ENCODE data around the gene SEC14L3. TPM values are rescaled to one million over a fixed set of nuclear protein-coding genes. Genes with fewer than 3 reads are reported as not detected.
A peak's percentile ranks its signal among the peaks of the same experiment; 100 is the strongest.

The SEC14L3 gene
- total and polyA plus RNA-seq, 2 of the 13 experiments (the other 11 are each of a cell fraction or from before 2014, with no cell fraction given), result not detected

DNA sequence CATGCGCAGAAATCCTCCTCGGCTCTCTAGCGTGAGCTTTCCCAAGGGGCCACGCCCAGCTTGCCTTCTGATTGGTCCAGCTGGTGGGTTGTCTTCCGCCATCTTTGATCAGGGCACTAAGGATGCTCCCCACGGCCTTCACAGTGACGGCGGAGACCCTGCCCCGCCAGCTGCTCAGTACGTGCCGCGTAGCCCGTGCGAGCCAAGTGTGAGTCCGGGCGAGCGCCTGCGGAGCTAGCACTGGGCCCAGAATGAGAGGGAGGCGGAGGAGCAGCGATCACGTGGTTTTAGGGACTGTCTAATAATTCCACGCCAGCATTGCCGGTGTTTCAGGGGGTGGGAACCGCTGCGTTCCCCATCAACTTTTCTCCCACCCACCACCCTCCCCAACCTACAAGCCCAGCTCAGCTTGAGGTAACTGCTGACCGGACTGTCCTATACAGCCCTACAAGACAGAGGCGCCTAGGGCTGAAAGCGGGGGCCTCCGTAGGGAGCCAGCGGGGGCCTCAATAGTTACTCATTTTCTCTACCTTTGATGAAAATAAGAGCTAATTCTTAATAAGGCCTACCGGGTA, 47.8 kb downstream of the SEC14L3 start (continued):
- TF ChIP-seq, protein P1, sequence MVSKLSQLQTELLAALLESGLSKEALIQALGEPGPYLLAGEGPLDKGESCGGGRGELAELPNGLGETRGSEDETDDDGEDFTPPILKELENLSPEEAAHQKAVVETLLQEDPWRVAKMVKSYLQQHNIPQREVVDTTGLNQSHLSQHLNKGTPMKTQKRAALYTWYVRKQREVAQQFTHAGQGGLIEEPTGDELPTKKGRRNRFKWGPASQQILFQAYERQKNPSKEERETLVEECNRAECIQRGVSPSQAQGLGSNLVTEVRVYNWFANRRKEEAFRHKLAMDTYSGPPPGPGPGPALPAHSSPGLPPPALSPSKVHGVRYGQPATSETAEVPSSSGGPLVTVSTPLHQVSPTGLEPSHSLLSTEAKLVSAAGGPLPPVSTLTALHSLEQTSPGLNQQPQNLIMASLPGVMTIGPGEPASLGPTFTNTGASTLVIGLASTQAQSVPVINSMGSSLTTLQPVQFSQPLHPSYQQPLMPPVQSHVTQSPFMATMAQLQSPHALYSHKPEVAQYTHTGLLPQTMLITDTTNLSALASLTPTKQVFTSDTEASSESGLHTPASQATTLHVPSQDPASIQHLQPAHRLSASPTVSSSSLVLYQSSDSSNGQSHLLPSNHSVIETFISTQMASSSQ (IDR thresholded peaks at IDR 0.05; ENCODE audit: low read depth), result peak; percentile 32; the same call in 1 of the 2 replicates
- TF ChIP-seq, protein P1 (CRISPR knock-in tag; IDR thresholded peaks at IDR 0.05; ENCODE audit: borderline replicate concordance), result peak; percentile 52; the same call in 1 of the 2 replicates
- TF ChIP-seq ZNF383 (CRISPR knock-in tag; IDR thresholded peaks at IDR 0.05; ENCODE audit: borderline replicate concordance) (no peak), KMT2B (CRISPR knock-in tag; IDR thresholded peaks at IDR 0.05) (peak; percentile 54), ZNF143 (CRISPR knock-in tag; IDR thresholded peaks at IDR 0.05) (no peak; the same call in none of the 2 replicates), MZF1 (CRISPR knock-in tag; IDR thresholded peaks at IDR 0.05; ENCODE audit: borderline replicate concordance) (no peak), SOX5 (CRISPR knock-in tag; IDR thresholded peaks at IDR 0.05; ENCODE audit: borderline replicate concordance) (peak; percentile 66), ZNF879 (CRISPR knock-in tag; IDR thresholded peaks at IDR 0.05) (peak; percentile 76; the same call in 1 of the 2 replicates), ATM (IDR thresholded peaks at IDR 0.05; ENCODE audit: borderline replicate concordance) (no peak), ZNF124 (CRISPR knock-in tag; IDR thresholded peaks at IDR 0.05) (no peak; the same call in none of the 2 replicates), DNMT1 (CRISPR knock-in tag; IDR thresholded peaks at IDR 0.05) (no peak), ZBTB38 (CRISPR knock-in tag; IDR thresholded peaks at IDR 0.05) (no peak), ZSCAN25 (CRISPR knock-in tag; IDR thresholded peaks at IDR 0.05) (no peak), NBN (conservative IDR thresholded peaks at IDR 0.05) (no peak), BCL6 (CRISPR knock-in tag; IDR thresholded peaks at IDR 0.05) (no peak; the same call in 1 of the 2 replicates), SMYD3 (CRISPR knock-in tag; IDR thresholded peaks at IDR 0.05) (no peak)
- TF ChIP-seq, protein P2, sequence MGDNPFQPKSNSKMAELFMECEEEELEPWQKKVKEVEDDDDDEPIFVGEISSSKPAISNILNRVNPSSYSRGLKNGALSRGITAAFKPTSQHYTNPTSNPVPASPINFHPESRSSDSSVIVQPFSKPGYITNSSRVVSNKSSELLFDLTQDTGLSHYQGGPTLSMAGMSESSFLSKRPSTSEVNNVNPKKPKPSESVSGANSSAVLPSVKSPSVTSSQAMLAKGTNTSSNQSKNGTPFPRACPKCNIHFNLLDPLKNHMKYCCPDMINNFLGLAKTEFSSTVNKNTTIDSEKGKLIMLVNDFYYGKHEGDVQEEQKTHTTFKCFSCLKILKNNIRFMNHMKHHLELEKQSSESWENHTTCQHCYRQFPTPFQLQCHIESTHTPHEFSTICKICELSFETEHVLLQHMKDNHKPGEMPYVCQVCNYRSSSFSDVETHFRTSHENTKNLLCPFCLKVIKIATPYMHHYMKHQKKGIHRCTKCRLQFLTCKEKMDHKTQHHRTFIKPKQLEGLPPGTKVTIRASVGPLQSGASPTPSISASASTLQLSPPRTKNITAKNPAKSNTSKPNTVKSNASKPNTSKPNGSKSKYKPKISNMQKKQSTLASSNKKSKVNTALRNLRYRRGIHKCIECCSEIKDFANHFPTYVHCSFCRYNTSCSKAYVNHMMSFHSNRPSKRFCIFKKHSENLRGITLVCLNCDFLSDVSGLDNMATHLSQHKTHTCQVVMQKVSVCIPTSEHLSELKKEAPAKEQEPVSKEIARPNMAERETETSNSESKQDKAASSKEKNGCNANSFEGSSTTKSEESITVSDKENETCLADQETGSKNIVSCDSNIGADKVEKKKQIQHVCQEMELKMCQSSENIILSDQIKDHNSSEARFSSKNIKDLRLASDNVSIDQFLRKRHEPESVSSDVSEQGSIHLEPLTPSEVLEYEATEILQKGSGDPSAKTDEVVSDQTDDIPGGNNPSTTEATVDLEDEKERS (CRISPR knock-in tag; IDR thresholded peaks at IDR 0.05), result peak; percentile 16; the same call in 1 of the 2 replicates
- TF ChIP-seq, protein P3, sequence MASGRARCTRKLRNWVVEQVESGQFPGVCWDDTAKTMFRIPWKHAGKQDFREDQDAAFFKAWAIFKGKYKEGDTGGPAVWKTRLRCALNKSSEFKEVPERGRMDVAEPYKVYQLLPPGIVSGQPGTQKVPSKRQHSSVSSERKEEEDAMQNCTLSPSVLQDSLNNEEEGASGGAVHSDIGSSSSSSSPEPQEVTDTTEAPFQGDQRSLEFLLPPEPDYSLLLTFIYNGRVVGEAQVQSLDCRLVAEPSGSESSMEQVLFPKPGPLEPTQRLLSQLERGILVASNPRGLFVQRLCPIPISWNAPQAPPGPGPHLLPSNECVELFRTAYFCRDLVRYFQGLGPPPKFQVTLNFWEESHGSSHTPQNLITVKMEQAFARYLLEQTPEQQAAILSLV (CRISPR knock-in tag; IDR thresholded peaks at IDR 0.05; ENCODE audit: borderline replicate concordance), result 0 out of 2 replicates have a peak, but pooled peaks have one; percentile 53
- TF ChIP-seq, protein P4, sequence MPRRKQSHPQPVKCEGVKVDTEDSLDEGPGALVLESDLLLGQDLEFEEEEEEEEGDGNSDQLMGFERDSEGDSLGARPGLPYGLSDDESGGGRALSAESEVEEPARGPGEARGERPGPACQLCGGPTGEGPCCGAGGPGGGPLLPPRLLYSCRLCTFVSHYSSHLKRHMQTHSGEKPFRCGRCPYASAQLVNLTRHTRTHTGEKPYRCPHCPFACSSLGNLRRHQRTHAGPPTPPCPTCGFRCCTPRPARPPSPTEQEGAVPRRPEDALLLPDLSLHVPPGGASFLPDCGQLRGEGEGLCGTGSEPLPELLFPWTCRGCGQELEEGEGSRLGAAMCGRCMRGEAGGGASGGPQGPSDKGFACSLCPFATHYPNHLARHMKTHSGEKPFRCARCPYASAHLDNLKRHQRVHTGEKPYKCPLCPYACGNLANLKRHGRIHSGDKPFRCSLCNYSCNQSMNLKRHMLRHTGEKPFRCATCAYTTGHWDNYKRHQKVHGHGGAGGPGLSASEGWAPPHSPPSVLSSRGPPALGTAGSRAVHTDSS (CRISPR knock-in tag; conservative IDR thresholded peaks at IDR 0.05), result no peak

Measured in HepG2 (cell line).